ENCODE data around the gene SYNE2. TPM values are rescaled to one million over a fixed set of nuclear protein-coding genes. Genes with fewer than 3 reads are reported as not detected.

The SYNE2 gene
- total RNA-seq, 1 experiment from 2014 or later: 71.1 TPM

DNA sequence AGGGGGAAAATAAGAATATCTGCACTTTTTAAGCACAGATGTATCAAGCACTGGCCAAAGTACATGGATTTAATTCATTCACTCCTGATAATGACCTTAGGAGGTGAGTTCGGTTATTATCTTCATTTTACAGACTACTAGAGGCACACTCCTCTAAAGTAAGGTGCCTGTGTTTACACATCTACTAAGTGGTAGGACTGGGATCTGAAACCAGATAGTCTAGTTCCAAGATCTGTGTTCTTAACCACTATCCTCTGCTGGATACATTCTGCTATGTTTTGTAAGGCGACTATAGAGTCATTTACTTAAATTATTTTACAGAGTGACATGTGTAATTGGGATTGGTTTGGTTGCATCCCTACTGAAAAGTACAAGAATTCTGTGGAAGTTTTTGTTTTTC, 266.1 kb downstream of the SYNE2 start:
- TF ChIP-seq GRHL2 (CRISPR knock-in tag; IDR thresholded peaks at IDR 0.05; ENCODE audit: insufficient replicate concordance, severe bottlenecking) (no peak), RORB (CRISPR knock-in tag; IDR thresholded peaks at IDR 0.05) (no peak), ZNF671 (CRISPR knock-in tag; IDR thresholded peaks at IDR 0.05) (no peak), OVOL2 (CRISPR knock-in tag; IDR thresholded peaks at IDR 0.05; ENCODE audit: borderline replicate concordance) (no peak)
- TF ChIP-seq, protein P1, sequence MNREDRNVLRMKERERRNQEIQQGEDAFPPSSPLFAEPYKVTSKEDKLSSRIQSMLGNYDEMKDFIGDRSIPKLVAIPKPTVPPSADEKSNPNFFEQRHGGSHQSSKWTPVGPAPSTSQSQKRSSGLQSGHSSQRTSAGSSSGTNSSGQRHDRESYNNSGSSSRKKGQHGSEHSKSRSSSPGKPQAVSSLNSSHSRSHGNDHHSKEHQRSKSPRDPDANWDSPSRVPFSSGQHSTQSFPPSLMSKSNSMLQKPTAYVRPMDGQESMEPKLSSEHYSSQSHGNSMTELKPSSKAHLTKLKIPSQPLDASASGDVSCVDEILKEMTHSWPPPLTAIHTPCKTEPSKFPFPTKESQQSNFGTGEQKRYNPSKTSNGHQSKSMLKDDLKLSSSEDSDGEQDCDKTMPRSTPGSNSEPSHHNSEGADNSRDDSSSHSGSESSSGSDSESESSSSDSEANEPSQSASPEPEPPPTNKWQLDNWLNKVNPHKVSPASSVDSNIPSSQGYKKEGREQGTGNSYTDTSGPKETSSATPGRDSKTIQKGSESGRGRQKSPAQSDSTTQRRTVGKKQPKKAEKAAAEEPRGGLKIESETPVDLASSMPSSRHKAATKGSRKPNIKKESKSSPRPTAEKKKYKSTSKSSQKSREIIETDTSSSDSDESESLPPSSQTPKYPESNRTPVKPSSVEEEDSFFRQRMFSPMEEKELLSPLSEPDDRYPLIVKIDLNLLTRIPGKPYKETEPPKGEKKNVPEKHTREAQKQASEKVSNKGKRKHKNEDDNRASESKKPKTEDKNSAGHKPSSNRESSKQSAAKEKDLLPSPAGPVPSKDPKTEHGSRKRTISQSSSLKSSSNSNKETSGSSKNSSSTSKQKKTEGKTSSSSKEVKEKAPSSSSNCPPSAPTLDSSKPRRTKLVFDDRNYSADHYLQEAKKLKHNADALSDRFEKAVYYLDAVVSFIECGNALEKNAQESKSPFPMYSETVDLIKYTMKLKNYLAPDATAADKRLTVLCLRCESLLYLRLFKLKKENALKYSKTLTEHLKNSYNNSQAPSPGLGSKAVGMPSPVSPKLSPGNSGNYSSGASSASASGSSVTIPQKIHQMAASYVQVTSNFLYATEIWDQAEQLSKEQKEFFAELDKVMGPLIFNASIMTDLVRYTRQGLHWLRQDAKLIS (CRISPR knock-in tag; IDR thresholded peaks at IDR 0.05; ENCODE audit: borderline replicate concordance): no peak
- TF ChIP-seq, protein P2, sequence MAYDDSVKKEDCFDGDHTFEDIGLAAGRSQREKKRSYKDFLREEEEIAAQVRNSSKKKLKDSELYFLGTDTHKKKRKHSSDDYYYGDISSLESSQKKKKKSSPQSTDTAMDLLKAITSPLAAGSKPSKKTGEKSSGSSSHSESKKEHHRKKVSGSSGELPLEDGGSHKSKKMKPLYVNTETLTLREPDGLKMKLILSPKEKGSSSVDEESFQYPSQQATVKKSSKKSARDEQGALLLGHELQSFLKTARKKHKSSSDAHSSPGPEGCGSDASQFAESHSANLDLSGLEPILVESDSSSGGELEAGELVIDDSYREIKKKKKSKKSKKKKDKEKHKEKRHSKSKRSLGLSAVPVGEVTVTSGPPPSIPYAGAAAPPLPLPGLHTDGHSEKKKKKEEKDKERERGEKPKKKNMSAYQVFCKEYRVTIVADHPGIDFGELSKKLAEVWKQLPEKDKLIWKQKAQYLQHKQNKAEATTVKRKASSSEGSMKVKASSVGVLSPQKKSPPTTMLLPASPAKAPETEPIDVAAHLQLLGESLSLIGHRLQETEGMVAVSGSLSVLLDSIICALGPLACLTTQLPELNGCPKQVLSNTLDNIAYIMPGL (CRISPR knock-in tag; IDR thresholded peaks at IDR 0.05): no peak
- TF ChIP-seq, protein P3, sequence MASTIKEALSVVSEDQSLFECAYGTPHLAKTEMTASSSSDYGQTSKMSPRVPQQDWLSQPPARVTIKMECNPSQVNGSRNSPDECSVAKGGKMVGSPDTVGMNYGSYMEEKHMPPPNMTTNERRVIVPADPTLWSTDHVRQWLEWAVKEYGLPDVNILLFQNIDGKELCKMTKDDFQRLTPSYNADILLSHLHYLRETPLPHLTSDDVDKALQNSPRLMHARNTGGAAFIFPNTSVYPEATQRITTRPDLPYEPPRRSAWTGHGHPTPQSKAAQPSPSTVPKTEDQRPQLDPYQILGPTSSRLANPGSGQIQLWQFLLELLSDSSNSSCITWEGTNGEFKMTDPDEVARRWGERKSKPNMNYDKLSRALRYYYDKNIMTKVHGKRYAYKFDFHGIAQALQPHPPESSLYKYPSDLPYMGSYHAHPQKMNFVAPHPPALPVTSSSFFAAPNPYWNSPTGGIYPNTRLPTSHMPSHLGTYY (CRISPR knock-in tag; IDR thresholded peaks at IDR 0.05): no peak
- ATAC-seq (no peak), DNase-seq (ENCODE audit: low spot score) (no peak)
- ChIA-PET POLR2A (no interaction called here), CTCF (no interaction called here)
- Mint-ChIP-seq H3K27ac (no peak overlapping the region), H3K27me3 (ENCODE audit: low read depth) (no peaks in the 10 kb centered on the region), H3K9me3 (no peaks in the 10 kb centered on the region), H3K4me3 (no peak overlapping the region), H3K36me3 (peaks cover 25% of the 10 kb centered on the region), H3K4me1 (peaks cover 7% of the 10 kb centered on the region)

DNA sequence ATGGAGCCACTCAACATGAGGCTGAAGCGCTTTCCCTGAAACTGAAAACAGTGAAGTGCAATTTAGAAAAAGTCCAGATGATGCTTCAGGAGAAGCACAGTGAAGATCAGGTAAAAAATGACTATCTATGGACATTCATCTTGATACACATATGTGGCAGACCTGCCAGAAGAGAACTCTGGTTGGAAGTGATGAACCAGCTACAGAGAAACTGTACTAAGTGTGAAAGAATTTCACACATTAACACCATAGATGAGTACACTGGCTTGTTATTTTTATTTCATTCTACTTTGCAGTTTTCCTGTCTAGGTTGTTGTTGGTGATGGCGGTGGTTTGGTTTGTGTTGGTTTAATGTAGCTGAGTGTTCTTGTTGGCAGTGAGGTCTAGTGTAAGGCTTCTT, 266.7 kb downstream of the SYNE2 start:
- ATAC-seq: no peak
- H3K27ac Mint-ChIP-seq: no peak overlapping the region
- peaks cover 25% of the 10 kb centered on the region for H3K36me3 Mint-ChIP-seq
- CTCF ChIA-PET: no interaction called here
- no peak for DNase-seq (ENCODE audit: low spot score)
- H3K4me3 Mint-ChIP-seq: no peak overlapping the region
- no peaks in the 10 kb centered on the region for H3K27me3 Mint-ChIP-seq (ENCODE audit: low read depth)
- peaks cover 1% of the 10 kb centered on the region for H3K4me1 Mint-ChIP-seq
- H3K9me3 Mint-ChIP-seq: no peaks in the 10 kb centered on the region
- POLR2A ChIA-PET: no interaction called here
- TF ChIP-seq ELF4 (CRISPR knock-in tag; IDR thresholded peaks at IDR 0.05; ENCODE audit: low read depth) (no peak), SMAD3 (CRISPR knock-in tag; IDR thresholded peaks at IDR 0.05; ENCODE audit: borderline replicate concordance) (no peak), PRRX2 (CRISPR knock-in tag; IDR thresholded peaks at IDR 0.05) (no peak), RELA (CRISPR knock-in tag; IDR thresholded peaks at IDR 0.05; ENCODE audit: borderline replicate concordance) (no peak)
- TF ChIP-seq, protein P4, sequence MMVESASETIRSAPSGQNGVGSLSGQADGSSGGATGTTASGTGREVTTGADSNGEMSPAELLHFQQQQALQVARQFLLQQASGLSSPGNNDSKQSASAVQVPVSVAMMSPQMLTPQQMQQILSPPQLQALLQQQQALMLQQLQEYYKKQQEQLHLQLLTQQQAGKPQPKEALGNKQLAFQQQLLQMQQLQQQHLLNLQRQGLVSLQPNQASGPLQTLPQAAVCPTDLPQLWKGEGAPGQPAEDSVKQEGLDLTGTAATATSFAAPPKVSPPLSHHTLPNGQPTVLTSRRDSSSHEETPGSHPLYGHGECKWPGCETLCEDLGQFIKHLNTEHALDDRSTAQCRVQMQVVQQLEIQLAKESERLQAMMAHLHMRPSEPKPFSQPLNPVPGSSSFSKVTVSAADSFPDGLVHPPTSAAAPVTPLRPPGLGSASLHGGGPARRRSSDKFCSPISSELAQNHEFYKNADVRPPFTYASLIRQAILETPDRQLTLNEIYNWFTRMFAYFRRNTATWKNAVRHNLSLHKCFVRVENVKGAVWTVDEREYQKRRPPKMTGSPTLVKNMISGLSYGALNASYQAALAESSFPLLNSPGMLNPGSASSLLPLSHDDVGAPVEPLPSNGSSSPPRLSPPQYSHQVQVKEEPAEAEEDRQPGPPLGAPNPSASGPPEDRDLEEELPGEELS (CRISPR knock-in tag; IDR thresholded peaks at IDR 0.05): no peak
- TF ChIP-seq, protein P5, sequence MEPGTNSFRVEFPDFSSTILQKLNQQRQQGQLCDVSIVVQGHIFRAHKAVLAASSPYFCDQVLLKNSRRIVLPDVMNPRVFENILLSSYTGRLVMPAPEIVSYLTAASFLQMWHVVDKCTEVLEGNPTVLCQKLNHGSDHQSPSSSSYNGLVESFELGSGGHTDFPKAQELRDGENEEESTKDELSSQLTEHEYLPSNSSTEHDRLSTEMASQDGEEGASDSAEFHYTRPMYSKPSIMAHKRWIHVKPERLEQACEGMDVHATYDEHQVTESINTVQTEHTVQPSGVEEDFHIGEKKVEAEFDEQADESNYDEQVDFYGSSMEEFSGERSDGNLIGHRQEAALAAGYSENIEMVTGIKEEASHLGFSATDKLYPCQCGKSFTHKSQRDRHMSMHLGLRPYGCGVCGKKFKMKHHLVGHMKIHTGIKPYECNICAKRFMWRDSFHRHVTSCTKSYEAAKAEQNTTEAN (CRISPR knock-in tag; IDR thresholded peaks at IDR 0.05): no peak
- TF ChIP-seq, protein P6, sequence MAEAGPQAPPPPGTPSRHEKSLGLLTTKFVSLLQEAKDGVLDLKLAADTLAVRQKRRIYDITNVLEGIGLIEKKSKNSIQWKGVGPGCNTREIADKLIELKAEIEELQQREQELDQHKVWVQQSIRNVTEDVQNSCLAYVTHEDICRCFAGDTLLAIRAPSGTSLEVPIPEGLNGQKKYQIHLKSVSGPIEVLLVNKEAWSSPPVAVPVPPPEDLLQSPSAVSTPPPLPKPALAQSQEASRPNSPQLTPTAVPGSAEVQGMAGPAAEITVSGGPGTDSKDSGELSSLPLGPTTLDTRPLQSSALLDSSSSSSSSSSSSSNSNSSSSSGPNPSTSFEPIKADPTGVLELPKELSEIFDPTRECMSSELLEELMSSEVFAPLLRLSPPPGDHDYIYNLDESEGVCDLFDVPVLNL (CRISPR knock-in tag; IDR thresholded peaks at IDR 0.05; ENCODE audit: borderline replicate concordance, low read depth): no peak
- TF ChIP-seq, protein P7, sequence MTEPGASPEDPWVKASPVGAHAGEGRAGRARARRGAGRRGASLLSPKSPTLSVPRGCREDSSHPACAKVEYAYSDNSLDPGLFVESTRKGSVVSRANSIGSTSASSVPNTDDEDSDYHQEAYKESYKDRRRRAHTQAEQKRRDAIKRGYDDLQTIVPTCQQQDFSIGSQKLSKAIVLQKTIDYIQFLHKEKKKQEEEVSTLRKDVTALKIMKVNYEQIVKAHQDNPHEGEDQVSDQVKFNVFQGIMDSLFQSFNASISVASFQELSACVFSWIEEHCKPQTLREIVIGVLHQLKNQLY (CRISPR knock-in tag; IDR thresholded peaks at IDR 0.05): no peak
